LNCaP clone FGC (cell line): ENCODE results near the gene ACSF2.
A peak's percentile ranks its signal among the peaks of the same experiment; 100 is the strongest.

Experiments used
- DNase-seq: peaks from one replicate; pipeline ENCODE4 v3.0.0-alpha.2; 2011; ENCODE audit warnings: low read depth
- H3K4me3 ChIP-seq: 2 replicates; pipeline ENCODE4 v1.5.1; 2011; ENCODE audit warnings: mild to moderate bottlenecking, low read depth, low read length, control low read depth
- CTCF ChIP-seq: IDR thresholded peaks from 2 replicates; pipeline ENCODE4 v1.5.1; 2012; ENCODE audit warnings: mild to moderate bottlenecking; ENCODE audit not compliant: control insufficient read depth, insufficient read depth; ENCODE audit errors: extremely low read depth

Gene ACSF2

GRCh38 chr17:50420419-50421112, 5.5 kb upstream of the ACSF2 start:
- TF ChIP-seq CTCF: no peak
- no peak overlapping the region for H3K4me3 ChIP-seq
- no peak for DNase-seq

GRCh38 chr17:50421308-50422051, 4.5 kb upstream of the ACSF2 start:
- H3K4me3 ChIP-seq: no peak overlapping the region
- no peak for TF ChIP-seq CTCF
- DNase-seq: no peak

- no peak overlapping the region for H3K4me3 ChIP-seq
- no peak for DNase-seq
- no peak for TF ChIP-seq CTCF
Observed at GRCh38 chr17:50422738-50423137, 3.3 kb upstream of the ACSF2 start.

- no peak overlapping the region for H3K4me3 ChIP-seq
- DNase-seq: no peak
- no peak for TF ChIP-seq CTCF
Observed at GRCh38 chr17:50423553-50424159, 2.4 kb upstream of the ACSF2 start.

- no peak for TF ChIP-seq CTCF
- no peak for DNase-seq
- no peak overlapping the region for H3K4me3 ChIP-seq
Observed at GRCh38 chr17:50424246-50424995, 1.6 kb upstream of the ACSF2 start.

GRCh38 chr17:50424996-50425681, 879 bp upstream of the ACSF2 start:
- H3K4me3 ChIP-seq: peak overlapping the region; percentile 57
- DNase-seq: no peak
- TF ChIP-seq CTCF: no peak
